GM21825 (cell line): Measurements from ENCODE around the gene KL.

Experiments
- ATAC-seq: cut with Tn5 transposase; IDR thresholded peaks from one replicate; pipeline ENCODE4 v1.9.1; 2021; ENCODE audit warnings: mild to moderate bottlenecking, moderate library complexity; ENCODE audit not compliant: unreplicated experiment

Gene KL

GRCh38 chr13:33109271-33109697, 93.1 kb downstream of the KL start:
- no peak for ATAC-seq

- ATAC-seq: no peak
Observed at GRCh38 chr13:33109801-33110200, 93.6 kb downstream of the KL start.

- ATAC-seq: no peak
Observed at GRCh38 chr13:33110386-33110712, 94.1 kb downstream of the KL start.

GRCh38 chr13:33110713-33111413, 94.6 kb downstream of the KL start:
- no peak for ATAC-seq

- ATAC-seq: no peak
Observed at GRCh38 chr13:33111414-33112110, 95.3 kb downstream of the KL start.

- ATAC-seq: no peak
Observed at GRCh38 chr13:33112766-33113165, 96.5 kb downstream of the KL start.

GRCh38 chr13:33114146-33114545, 97.9 kb downstream of the KL start:
- no peak for ATAC-seq

GRCh38 chr13:33115274-33115673, 99.1 kb downstream of the KL start:
- no peak for ATAC-seq
